Fibroblast of mammary gland (primary cell): ENCODE results near the gene SLC39A9.

Experiments used
- DNase-seq: peaks from one replicate; pipeline ENCODE4 v3.0.0-alpha.2; 2010; ENCODE audit warnings: low read depth
- H3K4me3 ChIP-seq: 2 replicates; pipeline ENCODE4 v1.5.1; 2011; ENCODE audit warnings: low read depth, mild to moderate bottlenecking, low read length, moderate library complexity; ENCODE audit not compliant: control insufficient read depth
- TF ChIP-seq, protein P1 (sequence below): conservative IDR thresholded peaks from 2 replicates; pipeline ENCODE4 v1.5.1; 2011; ENCODE audit warnings: low read depth, low read length, inconsistent platforms; ENCODE audit not compliant: control insufficient read depth, insufficient read depth

The SLC39A9 gene

GRCh38 chr14:69358966-69359365, 39.5 kb upstream of the SLC39A9 start:
- H3K4me3 ChIP-seq = no peak overlapping the region
- no peak for DNase-seq
- TF ChIP-seq, protein P1, sequence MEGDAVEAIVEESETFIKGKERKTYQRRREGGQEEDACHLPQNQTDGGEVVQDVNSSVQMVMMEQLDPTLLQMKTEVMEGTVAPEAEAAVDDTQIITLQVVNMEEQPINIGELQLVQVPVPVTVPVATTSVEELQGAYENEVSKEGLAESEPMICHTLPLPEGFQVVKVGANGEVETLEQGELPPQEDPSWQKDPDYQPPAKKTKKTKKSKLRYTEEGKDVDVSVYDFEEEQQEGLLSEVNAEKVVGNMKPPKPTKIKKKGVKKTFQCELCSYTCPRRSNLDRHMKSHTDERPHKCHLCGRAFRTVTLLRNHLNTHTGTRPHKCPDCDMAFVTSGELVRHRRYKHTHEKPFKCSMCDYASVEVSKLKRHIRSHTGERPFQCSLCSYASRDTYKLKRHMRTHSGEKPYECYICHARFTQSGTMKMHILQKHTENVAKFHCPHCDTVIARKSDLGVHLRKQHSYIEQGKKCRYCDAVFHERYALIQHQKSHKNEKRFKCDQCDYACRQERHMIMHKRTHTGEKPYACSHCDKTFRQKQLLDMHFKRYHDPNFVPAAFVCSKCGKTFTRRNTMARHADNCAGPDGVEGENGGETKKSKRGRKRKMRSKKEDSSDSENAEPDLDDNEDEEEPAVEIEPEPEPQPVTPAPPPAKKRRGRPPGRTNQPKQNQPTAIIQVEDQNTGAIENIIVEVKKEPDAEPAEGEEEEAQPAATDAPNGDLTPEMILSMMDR = no peak

GRCh38 chr14:69360438-69361108, 37.9 kb upstream of the SLC39A9 start:
- H3K4me3 ChIP-seq = no peak overlapping the region
- DNase-seq = no peak
- TF ChIP-seq, protein P1 = no peak

GRCh38 chr14:69363055-69363454, 35.4 kb upstream of the SLC39A9 start:
- DNase-seq = peak; percentile 53
- no peak overlapping the region for H3K4me3 ChIP-seq
- TF ChIP-seq, protein P1 = peak; percentile 60

DNA sequence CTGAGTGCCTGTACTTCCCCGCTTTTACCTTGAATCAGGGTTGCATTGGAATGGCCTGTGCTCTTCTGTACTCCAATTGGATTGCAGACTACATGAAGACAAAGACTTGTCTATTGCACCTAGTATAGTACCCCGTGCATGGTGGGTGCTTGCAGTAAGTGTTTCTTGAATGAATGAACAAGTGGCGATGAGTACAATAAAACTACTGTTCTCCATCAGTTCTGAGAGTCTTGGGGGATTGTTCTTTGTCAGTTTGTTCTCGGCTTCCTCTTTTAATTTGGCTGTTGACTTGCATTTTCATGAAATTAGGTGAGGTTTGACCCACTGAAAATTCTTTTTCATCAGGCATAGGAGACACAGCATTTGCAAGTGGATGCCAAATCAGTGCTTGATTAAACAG, 34.5 kb upstream of the SLC39A9 start:
- no peak for DNase-seq
- TF ChIP-seq, protein P1 = no peak
- H3K4me3 ChIP-seq = no peak overlapping the region

DNA sequence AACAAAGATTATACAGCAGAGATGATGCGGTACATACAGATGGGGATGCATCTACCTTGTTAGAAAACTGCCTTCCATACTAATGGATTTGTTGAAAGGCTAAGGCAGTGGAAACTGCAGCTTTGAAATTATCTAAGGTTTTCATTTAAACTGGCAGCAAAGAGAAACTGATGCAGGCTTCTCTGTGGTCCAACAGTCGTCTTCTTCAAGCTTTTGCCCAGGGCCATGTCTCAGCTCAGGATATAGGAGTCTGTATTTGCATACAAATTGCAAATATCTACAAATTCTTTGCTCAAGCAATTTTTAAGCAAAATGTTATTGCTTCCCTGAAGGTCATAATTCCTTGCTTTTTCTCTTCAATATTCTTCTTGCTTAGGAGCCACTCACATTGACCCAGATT, 34.1 kb upstream of the SLC39A9 start:
- no peak overlapping the region for H3K4me3 ChIP-seq
- no peak for DNase-seq
- TF ChIP-seq, protein P1 = no peak

GRCh38 chr14:69366069-69366468, 32.4 kb upstream of the SLC39A9 start:
- DNase-seq = no peak
- H3K4me3 ChIP-seq = no peak overlapping the region
- TF ChIP-seq, protein P1 = no peak

- no peak for DNase-seq
- TF ChIP-seq, protein P1 = no peak
- H3K4me3 ChIP-seq = no peak overlapping the region
Observed at GRCh38 chr14:69366761-69367160, 31.7 kb upstream of the SLC39A9 start.
